ENCODE results near the gene OR52B2.

Gene OR52B2

DNA sequence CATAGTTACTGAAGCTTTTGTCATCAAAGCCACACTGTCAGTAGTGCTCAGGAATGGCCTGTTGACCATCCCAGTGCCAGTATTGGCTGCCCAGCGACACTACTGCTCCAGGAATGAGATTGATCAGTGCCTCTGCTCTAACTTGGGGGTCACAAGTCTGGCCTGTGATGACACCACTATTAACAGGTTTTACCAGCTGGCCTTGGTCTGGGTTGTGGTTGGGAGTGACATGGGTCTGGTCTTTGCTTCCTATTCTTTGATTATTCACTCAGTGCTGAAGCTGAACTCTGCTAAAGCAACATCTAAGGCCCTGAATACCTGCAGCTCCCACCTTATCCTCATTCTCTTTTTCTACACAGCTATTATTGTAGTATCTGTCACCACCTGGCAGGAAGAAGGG lies 41.1 kb downstream of the OR52B2 start:
- TF ChIP-seq, protein P1, sequence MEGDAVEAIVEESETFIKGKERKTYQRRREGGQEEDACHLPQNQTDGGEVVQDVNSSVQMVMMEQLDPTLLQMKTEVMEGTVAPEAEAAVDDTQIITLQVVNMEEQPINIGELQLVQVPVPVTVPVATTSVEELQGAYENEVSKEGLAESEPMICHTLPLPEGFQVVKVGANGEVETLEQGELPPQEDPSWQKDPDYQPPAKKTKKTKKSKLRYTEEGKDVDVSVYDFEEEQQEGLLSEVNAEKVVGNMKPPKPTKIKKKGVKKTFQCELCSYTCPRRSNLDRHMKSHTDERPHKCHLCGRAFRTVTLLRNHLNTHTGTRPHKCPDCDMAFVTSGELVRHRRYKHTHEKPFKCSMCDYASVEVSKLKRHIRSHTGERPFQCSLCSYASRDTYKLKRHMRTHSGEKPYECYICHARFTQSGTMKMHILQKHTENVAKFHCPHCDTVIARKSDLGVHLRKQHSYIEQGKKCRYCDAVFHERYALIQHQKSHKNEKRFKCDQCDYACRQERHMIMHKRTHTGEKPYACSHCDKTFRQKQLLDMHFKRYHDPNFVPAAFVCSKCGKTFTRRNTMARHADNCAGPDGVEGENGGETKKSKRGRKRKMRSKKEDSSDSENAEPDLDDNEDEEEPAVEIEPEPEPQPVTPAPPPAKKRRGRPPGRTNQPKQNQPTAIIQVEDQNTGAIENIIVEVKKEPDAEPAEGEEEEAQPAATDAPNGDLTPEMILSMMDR (IDR thresholded peaks at IDR 0.05; ENCODE audit: low read depth, low read length) = no peak
- no peak overlapping the region for H3K4me3 ChIP-seq (replicated peaks in 1 of 2; ENCODE audit: low read depth in 2 of 2, low read length in 2 of 2)
- DNase-seq (ENCODE audit: low read depth in 2 of 2) = no peak

DNA sequence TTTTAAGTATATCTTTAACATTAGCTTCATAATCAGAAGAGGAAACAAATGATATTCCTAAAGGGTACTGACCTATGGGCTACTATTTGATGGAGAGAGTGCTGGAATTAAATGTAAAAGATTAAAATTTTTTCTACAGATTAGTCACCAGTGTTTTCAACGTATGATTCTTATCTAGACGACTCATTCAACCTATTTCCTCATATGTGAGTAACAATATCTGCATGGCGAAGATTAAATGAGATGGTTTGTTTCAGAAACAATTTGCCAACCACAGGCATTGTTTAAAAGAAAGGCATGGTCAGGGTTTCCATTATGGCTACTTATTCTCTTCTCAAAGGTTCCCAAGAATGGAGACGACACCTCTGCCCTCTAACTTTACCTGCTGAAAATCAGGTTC lies 42.2 kb downstream of the OR52B2 start:
- DNase-seq (ENCODE audit: low read depth in 2 of 2) = peak in 1 of 2 donors; percentile 9

GRCh38 chr11:6124245-6124644 lies 45.9 kb downstream of the OR52B2 start:
- no peak for DNase-seq (ENCODE audit: low read depth in 2 of 2)
- TF ChIP-seq, protein P1 (IDR thresholded peaks at IDR 0.05; ENCODE audit: low read depth, low read length) = no peak
- no peak overlapping the region for H3K4me3 ChIP-seq (replicated peaks in 1 of 2; ENCODE audit: low read depth in 2 of 2, low read length in 2 of 2)

More for the DNA sequence above, 42.2 kb downstream of the OR52B2 start:
- H3K4me3 ChIP-seq (replicated peaks in 1 of 2; ENCODE audit: low read depth in 2 of 2, low read length in 2 of 2) = no peak overlapping the region
- TF ChIP-seq, protein P1 (IDR thresholded peaks at IDR 0.05; ENCODE audit: low read depth, low read length) = no peak
